ENCODE measurements around the gene CTBP1.

The CTBP1 gene

DNA sequence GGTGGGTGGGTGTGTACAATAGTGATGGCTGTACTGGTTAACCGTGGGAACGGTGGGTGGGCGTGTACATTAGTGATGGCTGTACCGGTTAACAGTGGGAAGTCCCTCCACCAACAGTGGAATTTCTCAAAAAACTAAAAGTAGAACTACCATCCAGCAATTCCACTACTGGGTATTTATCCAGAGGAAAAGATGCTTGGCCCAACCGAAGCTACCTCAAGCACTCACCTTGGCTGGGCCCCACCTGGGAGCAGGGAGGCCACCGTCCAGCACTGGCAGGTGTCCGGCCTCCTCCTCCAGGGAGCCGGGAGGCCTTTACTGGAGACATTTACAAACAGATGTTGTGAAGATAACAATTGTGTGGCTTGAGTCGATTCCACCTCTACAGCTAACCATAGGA lies 34.8 kb upstream of the CTBP1 start:
- DNase-seq (ENCODE audit: low spot score), result no peak

DNA sequence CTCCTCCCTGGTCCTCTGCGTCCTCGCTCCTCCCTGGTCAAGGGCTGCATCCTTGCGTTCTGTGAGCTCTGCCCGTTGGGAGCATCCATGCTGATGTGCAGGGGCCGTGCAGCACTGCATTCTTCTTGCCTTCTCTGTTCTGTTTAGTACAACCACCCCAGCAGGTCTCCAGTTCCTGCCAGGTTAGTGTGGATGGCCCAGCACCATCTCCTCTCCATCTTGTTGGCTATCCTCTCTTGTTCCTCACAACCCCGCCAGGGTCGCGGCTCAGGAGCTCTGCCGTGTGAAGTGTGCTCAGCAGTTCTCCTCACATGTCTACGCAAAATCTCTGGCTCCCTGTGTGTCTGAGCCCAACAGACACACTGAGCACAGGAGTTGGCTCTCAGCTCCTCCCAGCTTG lies 30.3 kb upstream of the CTBP1 start:
- no peak for DNase-seq (ENCODE audit: low spot score)

DNA sequence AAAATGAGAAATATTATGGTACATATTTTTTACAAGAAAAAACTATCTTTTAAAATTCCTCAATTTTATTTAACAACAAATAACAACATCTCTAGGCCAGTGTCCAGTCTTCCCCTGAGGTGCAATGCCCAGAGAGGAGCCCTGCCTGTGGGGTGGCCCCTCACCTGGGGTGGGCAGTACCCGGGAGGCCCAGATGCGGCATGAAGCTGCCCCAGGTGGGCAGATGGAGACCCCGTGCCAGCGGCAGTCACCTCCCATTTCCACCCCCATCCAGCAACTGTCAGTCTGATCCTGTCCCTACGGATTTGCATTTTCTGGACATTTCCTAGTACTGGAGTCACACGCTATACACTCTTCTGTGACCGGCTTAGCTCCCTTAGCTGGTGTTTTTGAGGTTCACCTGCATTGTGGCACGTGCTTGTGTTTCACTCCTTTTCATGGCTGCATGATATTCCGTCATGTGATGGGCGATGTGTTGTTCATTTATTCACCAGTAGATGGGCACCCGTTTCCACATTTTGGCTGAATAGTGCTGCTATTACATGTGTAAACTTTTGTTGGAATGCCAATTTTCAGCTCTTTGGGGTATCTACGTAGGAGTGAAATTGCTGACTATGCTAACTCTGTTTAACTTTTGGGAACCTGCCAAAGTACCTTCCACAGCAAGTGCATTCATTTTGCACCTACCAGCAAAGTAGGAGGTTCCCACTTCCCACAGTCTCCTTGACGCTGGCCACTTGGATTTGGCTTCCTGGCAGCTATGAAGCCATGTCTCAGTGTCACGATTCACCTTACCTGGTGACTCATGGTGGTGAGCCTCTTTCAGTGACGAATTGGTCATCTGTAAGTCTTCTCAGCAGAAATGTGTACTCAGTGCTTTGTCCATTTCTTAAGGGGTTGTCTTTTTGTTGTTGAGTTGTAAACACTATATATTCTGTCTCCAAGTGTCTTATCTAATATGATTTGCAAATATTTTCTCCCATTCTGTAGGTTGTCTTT lies 29.0 kb upstream of the CTBP1 start:
- DNase-seq (ENCODE audit: low spot score), result no peak

DNA sequence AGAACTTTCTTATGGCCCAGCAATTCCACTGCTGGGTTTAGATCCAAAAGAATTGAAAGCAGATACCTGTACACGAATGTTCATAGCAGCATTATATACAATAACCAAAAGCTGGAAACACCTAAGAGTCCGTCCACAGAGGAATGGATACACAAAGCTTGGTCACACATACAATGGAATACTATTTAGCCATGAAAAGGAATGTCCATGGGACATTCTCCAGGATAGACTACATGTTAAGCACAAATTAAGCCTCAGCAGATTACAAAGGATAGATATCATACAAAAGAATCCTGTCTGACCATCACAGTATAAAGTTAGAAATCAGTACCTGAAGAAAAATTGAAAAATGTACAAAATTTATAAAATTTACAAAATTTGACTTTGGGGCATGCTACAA lies 28.1 kb upstream of the CTBP1 start:
- DNase-seq (ENCODE audit: low spot score), result no peak

DNA sequence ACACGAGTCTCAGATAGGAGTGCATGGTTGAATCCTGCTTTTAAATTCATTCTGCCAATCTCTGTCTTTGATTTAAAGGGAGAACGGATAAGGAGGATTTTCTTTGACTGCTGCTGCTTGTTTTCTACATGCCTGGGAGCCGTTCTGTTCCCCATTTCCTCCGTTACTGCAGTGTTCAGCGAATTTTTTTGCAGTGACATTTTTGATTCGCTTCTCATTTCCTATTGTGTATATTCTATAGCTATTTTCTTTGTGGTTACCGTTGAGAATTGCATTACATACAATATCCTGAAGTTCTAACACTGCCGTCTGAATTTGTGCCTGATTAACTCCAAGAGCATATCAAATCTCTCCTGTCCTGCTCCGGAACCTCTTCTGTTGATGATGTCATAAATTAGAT lies 25.9 kb upstream of the CTBP1 start:
- no peak for DNase-seq (ENCODE audit: low spot score)

DNA sequence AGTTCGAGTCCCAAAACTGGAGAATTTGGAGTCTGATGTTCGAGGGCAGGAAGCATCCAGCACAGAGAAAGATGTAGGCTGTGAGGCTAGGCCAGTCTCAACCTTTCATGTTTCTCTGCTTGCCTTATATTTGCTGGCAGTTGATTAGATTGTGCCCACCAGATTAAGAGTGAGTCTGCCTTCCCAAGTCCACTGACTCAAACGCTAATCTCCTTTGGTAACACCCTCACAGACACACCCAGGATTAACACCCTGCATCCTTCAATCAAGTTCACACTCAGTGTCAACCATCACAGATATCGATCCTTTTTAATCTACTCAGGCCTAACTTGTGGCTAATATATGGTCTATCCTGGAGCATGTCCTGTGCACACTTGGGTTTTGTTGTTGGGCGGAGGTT lies 22.8 kb upstream of the CTBP1 start:
- DNase-seq (ENCODE audit: low spot score), result no peak

DNA sequence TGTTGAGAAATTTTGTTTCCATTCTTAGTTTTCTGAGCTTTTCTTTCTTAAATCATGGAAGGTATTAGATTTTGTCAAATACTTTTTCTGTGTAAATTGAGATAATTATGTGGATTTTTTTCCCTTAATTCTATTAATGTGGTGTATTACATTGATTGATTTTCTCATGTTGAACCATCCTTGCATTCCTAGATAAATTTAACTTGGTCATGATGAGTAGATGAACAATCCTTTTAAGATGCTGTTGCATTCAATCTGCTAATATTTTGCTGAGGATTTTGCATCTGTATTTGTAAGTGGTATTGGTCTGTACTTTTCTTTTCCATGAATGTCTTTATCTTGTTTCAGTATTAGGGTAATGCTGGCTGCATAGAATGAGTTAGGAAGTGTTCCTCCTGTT lies 20.3 kb upstream of the CTBP1 start:
- DNase-seq (ENCODE audit: low spot score), result no peak

DNA sequence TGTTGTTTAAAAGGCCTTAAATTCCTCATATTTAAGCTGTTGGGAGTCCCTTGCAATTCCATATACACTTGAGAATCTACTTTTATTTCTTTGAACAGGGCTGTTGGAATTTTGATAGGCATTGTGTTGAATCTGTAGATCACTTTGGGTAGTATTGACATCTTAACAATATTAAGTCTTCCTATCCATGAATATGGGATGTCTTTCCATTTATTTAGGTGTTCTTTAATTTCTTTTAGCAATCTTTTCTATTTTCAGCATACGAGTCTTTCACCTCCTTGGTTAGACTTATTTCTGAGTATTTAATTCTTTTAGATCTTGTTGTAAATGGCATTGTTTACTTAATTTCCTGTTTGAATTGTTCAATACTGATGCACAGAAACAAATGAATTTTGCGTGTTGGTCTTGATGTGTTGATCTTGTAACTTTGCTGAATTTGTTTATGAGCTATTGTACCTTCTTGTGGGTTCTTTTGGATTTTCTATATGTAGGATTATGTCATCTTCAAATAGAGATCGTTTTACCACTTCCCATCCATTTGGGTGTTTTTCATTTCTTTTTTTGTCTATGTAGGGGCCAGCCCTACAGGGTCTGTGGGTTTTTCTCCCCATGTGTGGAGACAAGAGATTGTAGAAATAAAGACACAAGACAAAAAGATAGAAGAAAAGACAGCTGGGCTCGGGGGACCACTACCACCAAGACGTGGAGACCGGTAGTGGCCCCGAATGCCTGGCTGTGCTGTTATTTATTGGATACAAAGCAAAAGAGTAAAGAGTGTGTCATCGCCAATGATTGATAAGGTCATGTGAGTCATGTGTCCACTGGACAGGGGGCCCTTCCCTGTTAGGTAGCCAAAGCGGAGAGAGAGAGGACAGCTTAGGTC lies 18.2 kb upstream of the CTBP1 start:
- no peak for DNase-seq (ENCODE audit: low spot score)

DNA sequence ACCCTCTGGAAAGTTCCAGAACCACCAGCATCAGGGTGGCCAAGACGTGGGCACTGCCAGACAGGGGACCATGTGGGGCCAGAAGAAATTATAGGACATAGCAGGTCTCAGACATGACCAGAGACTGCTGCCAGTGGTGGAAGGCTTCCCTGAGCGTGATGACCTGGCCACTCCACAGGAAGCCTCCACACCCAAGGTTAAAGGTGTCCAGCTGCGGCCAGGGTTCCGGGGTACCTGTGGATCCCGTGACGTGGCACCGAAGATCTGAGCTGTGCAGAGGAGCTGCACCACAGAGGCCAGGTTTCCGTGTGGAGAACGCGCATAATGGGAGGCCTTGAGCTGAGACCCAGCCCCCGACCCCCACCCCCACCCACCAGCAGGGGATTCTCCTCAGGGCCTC lies 16.4 kb upstream of the CTBP1 start:
- no peak for DNase-seq (ENCODE audit: low spot score)

DNA sequence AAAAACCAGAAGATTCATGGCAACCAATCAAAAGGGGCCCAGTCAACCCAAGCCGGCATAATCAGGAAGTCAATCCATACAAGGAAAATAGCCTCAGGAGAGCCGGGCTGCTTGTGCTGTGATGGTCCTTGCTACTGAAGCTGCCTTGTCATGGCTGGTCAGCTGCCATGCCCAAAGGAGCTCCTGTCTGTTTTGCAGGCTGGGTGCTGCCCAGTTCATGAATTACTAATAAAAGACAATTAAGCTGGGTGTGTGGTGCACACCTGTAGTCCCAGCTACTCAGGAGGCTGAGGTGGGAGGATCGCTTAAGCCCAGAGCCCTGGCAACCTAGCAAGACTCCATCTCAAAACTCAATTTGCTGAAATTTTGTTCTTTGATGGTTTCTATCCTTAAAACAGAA lies 16.0 kb upstream of the CTBP1 start:
- no peak for DNase-seq (ENCODE audit: low spot score)

DNA sequence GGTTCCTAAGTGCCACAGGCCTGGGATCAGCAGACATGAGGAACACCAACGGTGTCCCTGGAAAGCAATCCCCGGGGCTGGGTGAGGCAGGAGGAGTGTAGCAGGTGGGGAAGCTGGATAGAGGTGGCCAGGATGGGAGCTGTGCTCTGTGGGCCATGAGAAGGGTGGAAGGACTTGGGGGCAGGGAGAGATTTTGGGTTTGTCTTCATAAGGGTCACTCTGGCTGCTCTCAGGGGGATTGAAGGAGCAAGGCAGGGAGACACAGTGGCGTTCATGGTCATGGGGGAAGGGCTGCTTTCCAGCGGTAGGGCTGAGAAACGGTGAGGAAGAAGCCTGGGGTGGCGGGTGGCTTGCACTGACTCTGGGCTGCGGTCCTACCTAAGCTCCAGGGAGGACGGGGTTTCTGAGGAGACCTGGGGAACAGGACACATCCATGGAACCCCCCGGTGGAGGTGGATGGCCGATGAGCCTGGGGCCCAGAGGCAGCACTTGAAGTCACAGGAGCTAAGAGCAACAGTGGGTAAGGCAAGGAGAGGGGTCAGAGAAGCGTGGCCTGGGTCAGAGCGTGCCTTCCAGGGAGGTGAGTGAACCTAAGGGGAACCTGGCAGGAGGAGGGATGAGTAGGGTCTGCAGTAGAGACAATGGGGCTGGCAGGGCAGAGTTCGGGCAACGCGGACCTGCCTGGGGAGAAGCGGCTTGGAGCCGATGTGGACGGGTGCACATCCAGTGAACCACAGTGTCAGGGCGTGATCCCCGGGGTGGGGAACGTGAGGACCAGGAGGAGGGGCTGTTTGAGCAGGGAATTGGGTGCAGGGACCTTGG lies 12.4 kb upstream of the CTBP1 start:
- no peak for DNase-seq (ENCODE audit: low spot score)

DNA sequence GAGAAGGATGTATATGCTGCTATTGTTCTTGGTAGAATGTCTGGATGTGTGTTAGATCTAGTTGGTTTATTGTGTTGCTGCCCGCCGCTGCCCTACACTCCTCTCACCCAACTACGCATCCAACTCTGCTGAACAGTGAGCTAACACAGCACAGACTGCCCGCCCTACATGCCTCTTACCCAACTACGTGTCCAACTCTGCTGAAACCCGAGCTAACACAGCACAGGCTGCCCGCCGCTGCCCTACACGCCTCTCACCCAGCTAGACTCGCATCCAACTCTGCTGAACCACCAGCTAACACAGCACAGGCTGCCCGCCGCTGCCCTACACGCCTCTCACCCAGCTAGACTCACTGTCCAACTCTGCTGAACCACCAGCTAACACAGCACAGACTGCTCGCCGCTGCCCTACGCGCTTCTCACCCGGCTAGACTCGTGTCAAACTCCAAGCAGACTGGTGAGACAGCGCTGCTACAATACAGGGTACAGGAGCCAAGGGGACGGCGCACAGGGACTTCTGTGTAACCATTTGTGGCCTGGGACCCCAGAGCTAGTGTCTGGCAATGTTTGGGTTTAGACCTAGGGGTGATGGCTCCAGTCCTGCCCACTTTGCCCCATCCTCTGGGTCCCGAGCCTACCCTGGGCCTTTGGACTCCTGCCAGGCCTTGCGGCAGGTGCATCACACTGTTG lies 11.6 kb upstream of the CTBP1 start:
- DNase-seq (ENCODE audit: low spot score), result no peak

DNA sequence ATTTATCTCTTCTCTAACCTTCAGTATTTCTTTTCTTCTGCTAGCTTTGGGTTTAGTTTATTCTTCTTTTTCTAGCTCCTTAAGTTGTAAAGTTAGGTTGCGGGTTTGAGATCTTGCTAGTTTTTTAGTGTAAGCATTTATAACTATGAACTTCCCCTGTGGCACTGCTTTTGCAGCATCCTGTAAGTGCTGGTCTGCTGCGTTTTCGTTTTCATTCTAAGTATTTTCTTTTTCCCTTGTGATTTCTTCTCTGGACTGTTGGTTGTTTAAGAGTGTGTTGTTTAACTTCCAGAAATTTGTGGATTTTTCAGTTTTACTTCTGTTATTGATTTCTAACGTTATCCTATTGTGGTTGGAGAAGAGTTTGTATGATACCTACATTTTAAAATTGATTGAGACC lies 11.0 kb upstream of the CTBP1 start:
- DNase-seq (ENCODE audit: low spot score), result no peak

DNA sequence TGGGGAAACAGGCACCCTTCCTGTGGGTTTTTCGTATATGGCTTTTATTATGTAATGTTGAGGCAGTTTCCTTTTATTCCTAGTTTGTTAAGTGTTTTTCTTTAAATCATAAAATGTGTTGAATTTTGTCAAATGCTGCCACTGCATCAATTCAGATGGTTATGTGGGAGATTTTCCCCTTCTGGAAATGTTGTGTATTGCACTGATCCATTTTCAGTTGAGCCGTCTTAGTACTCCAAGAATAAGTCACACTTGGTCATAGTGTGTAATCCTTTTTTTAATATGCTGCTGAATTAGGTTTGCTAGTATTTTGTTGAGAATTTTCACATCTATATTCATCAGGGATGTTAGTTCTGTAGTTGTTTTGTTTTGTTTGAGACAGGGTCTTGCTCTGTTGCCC lies 9.5 kb upstream of the CTBP1 start:
- DNase-seq (ENCODE audit: low spot score), result no peak

DNA sequence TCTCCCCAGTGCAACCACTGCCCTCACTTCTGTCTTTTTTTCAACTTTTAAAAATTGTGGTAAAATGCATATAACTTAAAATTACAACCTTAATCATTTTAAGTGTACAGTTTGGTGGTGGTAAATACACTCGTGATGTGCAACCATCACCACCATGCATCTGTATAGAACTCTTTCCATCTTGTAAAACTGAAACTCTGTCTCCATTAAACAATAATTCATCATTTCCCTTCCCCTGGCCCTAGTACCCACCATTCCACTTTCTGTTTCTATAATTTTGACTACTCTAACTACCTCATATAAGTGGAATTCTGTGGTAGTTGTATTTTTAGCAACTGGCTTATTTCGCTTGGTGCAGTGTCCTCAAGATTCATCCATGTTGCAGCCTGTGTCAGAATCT lies 6.8 kb upstream of the CTBP1 start:
- no peak for DNase-seq (ENCODE audit: low spot score)

DNA sequence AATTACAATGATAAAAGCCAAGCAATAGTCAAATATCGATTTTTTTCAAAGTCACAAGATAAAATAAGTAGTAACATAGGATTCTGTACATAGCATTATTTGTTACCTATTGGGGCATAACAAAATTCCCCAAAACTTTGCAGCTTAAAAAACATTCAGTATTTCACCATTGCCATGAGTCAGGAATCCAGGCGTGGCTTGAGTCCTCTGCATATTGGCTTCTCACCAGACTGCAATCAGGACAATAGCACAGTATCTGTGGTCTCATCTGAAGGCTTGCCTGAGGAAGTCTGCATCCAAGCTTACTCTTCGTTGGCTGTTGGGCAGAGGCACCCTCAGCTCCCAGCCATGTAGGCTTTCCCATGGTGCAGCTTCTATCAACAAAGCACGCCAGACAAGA lies 6.2 kb upstream of the CTBP1 start:
- no peak for DNase-seq (ENCODE audit: low spot score)

DNA sequence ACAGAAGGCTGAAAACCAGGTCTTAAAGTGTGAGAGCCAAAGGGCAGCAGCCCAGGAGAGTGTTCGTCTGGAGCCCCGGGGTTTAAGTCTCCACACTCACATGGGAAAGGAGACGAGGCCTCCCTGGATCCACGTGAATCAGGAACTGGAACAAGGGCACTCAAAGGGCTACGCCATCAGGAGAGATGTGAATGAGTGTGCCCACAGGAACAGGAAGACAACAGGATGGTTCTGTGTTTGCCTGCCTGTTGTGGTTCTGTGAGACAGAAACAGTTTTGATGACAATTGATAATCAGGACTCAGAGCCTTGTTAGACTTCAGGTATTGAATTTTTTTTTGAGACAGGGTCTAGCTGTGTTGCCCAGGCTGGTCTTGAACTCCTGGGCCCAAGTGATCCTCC lies 4.9 kb upstream of the CTBP1 start:
- DNase-seq (ENCODE audit: low spot score), result no peak

DNA sequence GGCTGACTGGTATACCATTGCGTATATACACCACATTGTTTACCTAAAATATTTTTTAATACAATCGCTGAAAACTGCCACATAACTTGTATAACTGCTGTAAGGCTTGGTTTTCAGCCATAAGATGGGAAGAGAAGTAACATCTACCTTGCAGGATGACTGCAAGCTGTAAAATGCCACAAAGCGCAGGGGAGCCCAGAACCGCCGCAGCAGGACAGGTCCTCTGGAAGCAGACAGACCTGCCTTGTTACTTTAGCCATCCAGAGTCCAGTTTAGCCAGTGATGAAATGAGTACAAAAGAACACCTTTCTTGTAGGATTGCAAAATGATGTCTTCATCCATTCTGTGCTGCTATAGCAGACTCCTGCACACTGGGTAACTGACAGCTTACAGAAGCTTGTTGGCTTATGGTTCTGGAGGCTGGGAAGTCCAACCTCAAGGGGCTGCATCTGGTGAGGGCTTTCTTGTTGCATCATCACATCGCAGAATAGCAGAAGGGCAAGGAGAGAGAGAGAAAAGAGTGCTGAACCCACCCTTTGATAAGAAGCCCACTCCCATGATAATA lies 4.1 kb upstream of the CTBP1 start:
- no peak for DNase-seq (ENCODE audit: low spot score)

DNA sequence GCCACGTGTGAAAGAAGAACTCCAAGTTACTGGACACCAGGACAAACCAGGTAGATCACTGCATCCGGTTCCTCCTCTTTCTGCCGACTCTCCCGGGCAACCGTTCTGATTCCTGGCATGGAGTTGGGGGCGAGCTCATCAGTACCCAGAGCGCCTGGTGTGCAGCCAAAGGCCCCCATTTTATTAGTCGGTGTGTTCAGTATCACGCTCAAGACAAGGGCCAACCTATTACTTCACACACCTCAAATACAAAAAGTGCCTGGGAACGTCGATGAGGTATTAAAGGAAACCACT lies 2.8 kb upstream of the CTBP1 start:
- DNase-seq (ENCODE audit: low spot score), result no peak

DNA sequence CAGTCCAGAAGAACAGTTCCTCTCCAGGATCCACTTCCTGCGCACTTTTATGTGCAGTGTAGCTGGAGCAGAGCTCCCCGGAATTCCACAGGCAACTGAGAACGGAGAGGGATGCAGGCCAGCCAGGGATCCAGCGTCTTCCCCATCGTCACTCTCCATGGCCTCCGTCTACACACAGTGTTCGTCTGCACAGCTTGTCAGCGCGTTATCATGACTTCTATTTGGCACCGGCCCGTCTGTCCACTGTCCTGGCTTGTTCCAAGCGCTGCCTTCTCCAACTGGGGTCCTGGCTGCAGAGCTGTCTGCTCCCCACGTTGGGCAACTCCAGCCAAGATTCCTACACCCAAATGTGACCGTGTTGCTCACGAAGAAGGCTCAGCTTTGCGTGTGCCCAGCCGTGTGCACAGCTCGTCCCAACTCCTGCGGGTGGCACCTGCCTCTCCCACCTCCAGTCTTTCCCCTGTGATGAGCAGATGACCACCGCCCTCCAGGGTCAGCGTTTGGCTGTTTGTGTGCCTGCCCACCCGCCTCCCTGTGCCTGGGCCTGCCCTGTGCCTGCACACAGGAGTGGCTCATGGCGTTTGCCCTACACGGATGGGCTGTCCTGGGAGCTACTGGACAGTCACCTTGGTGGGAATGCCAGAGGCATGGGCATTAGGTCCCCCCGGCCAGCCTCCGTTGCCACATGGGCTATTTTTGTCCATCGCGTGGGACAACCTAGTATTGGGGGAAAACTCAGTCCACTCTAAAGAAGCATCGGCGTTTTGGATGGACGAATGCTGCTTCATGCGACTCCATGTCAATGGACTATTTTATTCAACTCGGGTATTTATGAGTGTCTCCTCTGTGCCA lies 2.2 kb upstream of the CTBP1 start:
- no peak for DNase-seq (ENCODE audit: low spot score)

DNA sequence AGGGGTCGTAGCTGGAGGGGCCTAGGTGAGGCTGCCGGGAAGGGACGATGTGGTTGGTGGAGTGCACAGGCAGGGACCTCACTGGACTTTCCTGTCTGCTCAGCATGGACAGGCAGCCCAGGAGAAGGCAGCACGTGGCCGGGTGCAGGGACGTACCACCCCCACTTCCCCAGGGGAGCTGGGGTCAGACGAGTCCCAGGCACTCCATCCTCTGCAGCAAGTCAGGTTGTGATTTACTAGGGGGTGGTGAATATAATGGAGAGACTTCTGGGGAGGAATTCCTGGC lies 1.5 kb upstream of the CTBP1 start:
- no peak for DNase-seq (ENCODE audit: low spot score)
